ENCODE measurements around the gene FRMD3.

Gene FRMD3

DNA sequence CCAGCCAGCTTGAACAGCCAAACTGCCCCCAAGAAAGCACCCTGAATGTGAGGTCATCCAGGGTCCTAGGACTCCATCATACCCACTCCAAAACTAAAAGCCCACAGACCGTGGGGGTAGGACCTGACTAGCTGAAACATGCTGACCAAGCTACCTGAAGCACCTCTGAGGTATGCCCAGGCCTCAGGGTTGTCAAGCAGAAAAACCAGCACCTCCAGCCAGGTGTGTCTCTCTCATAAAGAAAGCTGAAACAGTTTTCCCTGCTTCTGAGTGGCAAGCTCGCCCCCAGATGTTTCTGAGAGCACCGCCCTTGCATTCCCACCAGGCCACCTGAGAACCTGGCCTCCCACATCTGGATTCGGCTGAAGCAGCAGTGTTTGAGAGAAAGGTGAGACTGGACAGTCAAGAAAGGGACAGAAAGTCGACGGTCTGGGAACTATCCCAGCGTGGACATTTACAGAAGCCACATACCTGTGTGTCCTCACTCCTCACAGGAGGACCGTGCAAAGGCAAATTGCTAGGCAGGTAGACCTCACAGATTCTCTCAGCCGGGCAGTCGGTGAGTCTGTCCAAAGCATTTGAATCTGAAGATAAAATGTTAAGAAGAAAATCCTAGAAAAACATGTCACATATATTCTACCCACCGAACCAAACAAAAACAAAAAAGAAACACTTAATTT lies 319.6 kb downstream of the FRMD3 start:
- no peak for DNase-seq

- no peak for DNase-seq
Observed at GRCh38 chr9:83209188-83209731, 328.9 kb downstream of the FRMD3 start.

GRCh38 chr9:83208065-83208850 lies 329.9 kb downstream of the FRMD3 start:
- DNase-seq = no peak

- DNase-seq = no peak
Observed at GRCh38 chr9:83204047-83204446, 334.2 kb downstream of the FRMD3 start.

DNA sequence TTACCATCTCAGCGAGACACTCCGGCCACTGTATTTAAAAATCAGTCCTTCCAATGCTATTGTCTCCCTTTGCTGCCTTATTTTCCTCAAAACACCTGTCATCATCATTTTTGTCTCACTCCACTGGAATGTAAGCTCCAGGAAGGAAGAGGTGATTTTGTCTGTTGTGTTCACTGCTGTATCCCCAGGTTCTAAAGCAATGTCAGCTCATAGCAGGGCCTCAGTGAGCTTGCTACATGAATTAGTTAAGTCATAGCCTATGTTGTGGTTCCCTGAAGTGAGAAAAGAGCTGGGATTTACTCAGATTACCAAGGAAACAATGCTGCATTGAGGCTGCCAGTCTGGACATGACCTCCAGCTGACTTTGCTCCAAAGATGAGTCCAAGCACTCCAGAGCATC lies 337.7 kb downstream of the FRMD3 start:
- no peak for DNase-seq

- no peak for DNase-seq
Observed at GRCh38 chr9:83199832-83200231, 338.4 kb downstream of the FRMD3 start.

DNA sequence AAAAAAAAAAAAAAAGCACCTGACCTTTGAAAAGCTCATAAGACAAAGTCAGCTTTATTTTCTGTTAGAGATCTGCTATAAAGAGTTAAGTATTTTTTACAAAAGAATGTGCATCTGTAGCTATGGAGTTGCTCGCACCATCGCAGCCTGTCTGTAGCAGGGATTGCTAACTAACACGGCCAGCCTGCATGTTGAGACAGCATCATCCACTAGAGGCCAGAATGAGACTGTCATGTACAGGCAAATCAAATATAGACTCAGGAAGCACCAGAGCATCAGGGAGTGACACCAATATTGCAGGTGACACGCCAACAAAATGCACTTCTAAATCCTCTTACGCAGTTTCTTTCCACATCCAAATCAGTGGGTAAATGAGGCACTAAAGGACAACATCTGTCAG lies 339.0 kb downstream of the FRMD3 start:
- DNase-seq = no peak

DNA sequence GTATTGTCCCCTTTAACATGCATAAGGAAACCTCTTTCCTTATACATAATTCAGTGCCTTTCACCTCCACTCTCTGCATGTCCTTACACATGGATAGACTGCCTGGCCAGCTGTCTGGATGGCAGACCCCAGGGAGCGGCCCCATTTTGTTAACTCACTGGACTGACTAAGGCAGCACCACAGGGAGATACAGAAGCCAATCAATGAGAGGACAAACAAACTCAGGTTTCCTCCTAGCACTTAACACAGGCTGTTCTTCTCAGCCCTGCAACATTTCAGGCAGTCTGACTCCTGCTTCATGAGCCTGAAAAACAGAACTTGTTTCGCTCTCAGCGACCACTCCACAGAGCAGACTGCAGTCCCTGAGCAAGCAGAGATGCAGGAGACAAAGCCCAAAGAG lies 339.8 kb downstream of the FRMD3 start:
- DNase-seq = no peak

DNA sequence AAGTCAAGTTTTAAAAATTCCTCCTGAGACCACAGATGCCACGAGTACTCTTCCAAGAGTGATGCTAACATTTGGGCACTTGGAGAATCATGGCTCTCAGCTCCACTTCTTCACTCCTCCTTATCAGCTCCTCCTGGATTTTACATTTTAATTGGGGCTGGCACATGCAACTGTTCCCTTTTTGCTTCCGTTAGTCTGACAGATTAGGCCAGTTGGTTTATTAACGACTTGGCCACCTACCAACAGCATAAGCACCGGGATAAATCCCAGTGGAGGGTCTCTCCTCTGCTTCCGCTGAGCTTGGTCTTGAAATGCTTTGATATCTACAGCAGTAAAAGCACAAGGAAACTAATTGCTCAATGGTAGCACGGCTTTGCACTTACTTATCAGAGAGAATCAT lies 340.6 kb downstream of the FRMD3 start:
- DNase-seq = no peak

- no peak for DNase-seq
Observed at GRCh38 chr9:83196946-83197345, 341.3 kb downstream of the FRMD3 start.
